Astrocyte (in vitro differentiated cells and primary cell): ENCODE measurements around the gene MEG3.

Experiments used
- EZH2 ChIP-seq: IDR thresholded peaks from 2 replicates; pipeline ENCODE4 v1.6.1; 2012; ENCODE audit warnings: mild to moderate bottlenecking, low read length, inconsistent platforms; ENCODE audit not compliant: insufficient read depth
- TF ChIP-seq, protein P1 (sequence below): IDR thresholded peaks from 2 replicates; pipeline ENCODE4 v1.5.1; 2011; ENCODE audit warnings: low read depth, mild to moderate bottlenecking, inconsistent platforms, low read length, moderate library complexity; ENCODE audit not compliant: insufficient read depth

DNA sequence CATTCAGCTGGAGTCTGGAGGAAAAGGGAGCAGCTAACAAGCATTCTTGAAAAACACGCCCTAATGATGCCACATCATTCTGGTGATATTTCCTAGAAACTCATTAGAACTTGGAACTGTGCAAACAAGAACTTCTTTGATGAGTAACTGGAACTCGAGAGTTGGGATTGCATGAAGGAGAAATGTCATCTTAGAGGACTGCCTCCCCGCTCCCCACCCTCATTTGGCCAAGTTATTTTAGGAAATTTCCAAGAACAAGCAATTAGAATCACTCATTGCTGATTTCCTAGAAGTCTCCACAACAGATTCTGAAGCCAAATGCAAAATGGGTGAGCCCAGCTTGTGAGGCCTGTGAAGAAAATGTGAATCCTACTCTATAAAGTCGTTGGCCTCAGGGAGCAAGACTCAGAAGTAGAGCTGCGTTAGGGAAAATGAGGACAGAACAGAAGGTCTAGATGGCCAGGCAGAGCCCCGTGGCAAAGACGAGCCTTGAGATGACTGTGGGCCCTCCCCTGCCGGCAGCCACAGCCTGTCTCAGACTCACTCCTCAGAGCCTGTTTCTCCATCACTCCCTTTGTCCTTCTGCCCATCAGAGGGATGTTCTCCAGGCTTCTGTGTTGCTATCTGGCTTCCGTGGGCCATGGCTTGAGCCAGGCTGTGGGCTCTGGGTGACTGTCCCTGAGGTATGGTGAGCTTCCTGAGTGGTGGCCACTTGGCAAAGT, 39.2 kb downstream of the MEG3 start:
- TF ChIP-seq, protein P1, sequence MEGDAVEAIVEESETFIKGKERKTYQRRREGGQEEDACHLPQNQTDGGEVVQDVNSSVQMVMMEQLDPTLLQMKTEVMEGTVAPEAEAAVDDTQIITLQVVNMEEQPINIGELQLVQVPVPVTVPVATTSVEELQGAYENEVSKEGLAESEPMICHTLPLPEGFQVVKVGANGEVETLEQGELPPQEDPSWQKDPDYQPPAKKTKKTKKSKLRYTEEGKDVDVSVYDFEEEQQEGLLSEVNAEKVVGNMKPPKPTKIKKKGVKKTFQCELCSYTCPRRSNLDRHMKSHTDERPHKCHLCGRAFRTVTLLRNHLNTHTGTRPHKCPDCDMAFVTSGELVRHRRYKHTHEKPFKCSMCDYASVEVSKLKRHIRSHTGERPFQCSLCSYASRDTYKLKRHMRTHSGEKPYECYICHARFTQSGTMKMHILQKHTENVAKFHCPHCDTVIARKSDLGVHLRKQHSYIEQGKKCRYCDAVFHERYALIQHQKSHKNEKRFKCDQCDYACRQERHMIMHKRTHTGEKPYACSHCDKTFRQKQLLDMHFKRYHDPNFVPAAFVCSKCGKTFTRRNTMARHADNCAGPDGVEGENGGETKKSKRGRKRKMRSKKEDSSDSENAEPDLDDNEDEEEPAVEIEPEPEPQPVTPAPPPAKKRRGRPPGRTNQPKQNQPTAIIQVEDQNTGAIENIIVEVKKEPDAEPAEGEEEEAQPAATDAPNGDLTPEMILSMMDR: no peak
- no peak for TF ChIP-seq EZH2
